Urinary bladder (tissue), 4 donors: Measurements from ENCODE around the gene MAPK8IP2. TPM values are rescaled to one million over a fixed set of nuclear protein-coding genes. Genes with fewer than 3 reads are reported as not detected.

ENCODE experiments used
- DNase-seq: peaks from one replicate; pipeline ENCODE4 v3.0.0-alpha.2; 2015; ENCODE audit errors: extremely low spot score
- H3K27ac ChIP-seq: one replicate; pipeline ENCODE4 v1.5.1; 2013; ENCODE audit warnings: low read depth, mild to moderate bottlenecking, moderate library complexity
- H3K36me3 ChIP-seq: one replicate; pipeline ENCODE4 v1.6.1; 2013; ENCODE audit warnings: mild to moderate bottlenecking, moderate library complexity; ENCODE audit not compliant: insufficient read depth
- H3K4me1 ChIP-seq: one replicate; pipeline ENCODE4 v1.6.1; 2013; ENCODE audit warnings: mild to moderate bottlenecking, moderate library complexity; ENCODE audit not compliant: insufficient read depth
- H3K4me3 ChIP-seq: one replicate; pipeline ENCODE4 v1.5.1; 2013; ENCODE audit warnings: low read depth, low read length
- WGBS: extraction: QIAGEN DNeasy Blood & Tissue Kit; methylation state at CpG from one replicate; pipeline ENCODE4 v1.1.7; 2013; 5-methylcytosine and 5-hydroxymethylcytosine counted together
- polyA plus RNA-seq: library from polyadenylated mRNA; stranded (reverse); fragments of 200-250 nt; gene quantifications from one replicate; pipeline ENCODE4 v1.2.3, GENCODE V29; 2013
- total RNA-seq: library from RNA; depleted of rRNA; stranded (reverse); fragments of >200 nt; gene quantifications from one replicate; pipeline ENCODE4 v1.2.3, GENCODE V29; 2014
- donor health status: healthy with polysubstance abuse.
- donor health status: healthy.

Gene MAPK8IP2
- total and polyA plus RNA-seq, 2 donors: 1.2 to 1.6 TPM

DNA sequence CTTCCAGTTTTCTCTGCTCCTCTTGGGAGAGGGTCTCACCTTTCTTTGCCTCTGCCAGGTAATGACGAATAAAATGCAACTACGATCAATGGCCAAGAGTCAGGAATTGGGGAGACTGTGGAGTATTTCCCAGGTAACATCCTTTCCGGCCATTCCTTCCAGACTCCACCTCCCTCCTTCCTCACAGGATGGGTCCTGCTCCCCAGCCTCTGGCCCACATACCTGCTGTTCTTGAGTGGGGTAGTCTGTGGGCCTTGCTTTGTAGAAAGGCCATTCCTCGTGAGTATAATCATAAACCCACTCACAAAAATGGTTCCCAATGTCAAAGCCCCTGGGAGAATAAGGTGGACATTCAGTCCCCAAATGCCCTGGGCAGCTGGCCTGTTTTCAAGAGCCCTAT is 20.8 kb upstream of the MAPK8IP2 start:
- Histone ChIP-seq H3K36me3 (no peaks in the 10 kb centered on the region), H3K4me1 (no peaks in the 10 kb centered on the region), H3K27ac (no peak overlapping the region), H3K4me3 (no peak overlapping the region)
- 95% methylated on average over 4 of the region's 4 CpGs for WGBS
- DNase-seq: no peak

DNA sequence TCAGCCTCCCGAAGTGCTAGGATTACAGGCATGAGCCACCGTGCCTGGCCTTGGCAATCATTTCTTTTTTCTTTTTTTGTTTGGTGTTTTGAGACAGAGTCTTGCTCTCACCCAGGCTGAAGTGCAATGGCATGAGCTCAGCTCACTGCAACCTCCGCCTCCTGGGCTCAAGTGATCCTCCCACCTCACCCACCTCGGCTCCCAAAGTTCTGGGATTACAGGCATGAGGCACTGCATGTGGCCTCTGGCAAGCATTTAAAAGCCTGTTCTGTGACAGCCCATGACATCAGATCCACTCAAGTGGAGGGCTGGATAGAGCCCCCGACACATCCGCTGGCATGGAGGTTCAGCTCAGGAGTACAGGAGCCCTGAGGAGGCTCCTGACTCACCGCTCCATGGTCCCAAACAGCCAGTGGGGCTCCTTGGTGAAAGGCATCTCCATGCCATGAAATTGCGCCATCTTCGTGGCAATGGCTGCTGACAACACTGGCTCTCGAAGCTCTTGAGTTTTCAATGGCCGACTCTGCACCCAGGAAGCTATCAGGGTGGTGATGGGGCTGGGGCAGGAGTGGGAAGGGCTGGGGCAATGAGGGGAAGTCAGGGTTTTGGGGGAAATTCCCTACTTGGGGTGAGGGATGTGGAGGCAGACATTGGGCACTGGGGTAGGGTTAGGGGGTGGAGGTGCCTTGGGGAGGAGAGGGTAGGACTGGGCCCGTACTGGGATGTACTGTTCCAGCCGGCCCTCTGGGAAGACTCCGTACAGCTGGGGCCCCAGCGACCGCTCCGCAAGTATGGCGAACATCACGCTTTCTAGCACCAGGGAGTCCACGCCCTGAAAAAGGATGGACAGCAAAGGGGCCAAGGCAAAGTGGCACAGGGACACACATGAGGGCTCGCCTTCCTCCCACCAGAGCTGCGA is 19.3 kb upstream of the MAPK8IP2 start:
- Histone ChIP-seq H3K27ac (no peak overlapping the region), H3K4me1 (no peaks in the 10 kb centered on the region), H3K4me3 (peak overlapping the region; percentile 82), H3K36me3 (no peaks in the 10 kb centered on the region)
- 94% methylated on average over 22 of the region's 22 CpGs for WGBS
- DNase-seq: no peak

DNA sequence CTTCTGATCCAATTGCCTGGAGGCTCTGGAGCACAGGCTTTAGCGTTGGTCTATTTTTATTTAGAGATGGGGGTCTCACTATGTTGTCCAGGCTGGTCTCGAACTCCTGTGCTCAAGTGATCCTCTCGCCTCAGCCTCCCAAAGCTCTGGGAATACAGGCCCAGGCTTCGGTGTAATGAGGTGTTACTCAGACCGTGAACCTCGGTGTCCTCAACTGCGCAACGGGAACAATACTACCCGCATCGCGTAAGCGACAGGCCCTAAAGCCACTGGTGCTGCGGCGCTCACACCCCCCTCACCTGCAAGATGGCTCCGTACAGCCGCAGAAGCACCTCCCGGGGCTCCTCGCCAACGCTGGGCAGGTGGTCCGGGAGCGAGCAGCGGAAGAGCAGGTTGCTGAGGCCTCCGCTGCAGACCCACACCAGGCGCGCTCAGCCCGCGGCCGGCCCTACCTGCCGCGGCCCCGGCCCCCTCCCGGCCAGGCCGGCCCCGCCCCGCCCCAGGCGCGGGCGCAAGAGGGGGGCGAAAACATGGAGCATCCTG is 18.6 kb upstream of the MAPK8IP2 start:
- H3K27ac ChIP-seq: peak overlapping the region; percentile 89
- WGBS: 7% methylated on average over 39 of the region's 39 CpGs
- H3K4me1 ChIP-seq: no peaks in the 10 kb centered on the region
- H3K36me3 ChIP-seq: no peaks in the 10 kb centered on the region
- DNase-seq: no peak
- peak overlapping the region; percentile 82 for H3K4me3 ChIP-seq

DNA sequence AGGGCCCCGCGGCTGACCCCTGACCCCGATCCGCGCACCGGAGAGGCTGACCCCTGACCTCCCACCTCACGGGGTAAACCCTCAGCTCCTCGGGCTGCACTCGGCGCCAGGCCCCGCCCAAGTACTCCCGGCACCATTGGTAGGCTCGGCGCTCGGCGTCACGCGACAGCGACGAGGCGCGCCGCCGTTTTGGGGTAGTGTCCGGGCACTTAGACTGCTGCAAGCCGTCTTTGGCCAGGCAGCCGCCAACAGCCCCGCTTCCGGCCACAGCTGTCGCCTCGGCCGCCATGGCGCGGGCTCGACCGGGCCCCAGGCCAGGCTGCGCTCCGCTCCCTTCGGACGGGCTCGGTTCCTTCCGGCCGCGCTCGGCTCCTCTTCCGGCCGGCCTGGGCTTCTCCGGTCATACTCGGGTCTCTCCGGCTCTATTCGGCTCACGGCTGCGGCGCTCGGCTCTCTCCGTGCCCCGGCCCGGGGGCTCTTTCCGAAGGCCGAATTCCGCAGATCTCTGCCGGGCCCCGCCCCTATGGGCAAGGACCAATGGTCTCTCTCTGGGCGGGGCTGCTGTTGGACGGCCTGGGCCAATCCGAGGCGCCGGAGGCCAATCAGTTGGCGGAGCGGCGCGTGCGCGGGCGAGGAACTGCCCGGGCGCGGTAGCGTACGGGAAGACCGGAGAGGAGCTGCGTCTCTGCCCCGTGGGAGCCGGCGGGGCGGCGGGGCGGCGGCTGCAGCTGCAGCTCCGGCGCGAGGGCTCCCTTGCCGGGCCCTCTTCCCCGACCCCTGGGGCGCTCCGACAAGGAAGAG is 17.9 kb upstream of the MAPK8IP2 start, which contains the start of gene CHKB:
Gene CHKB (minus strand): TSS at position 357 of the 801 bp plus-strand sequence. CDS start 68 bp downstream, at position 289.
- no peaks in the 10 kb centered on the region for H3K4me1 ChIP-seq
- peak; percentile 95 for DNase-seq
- peak within 1 kb of the TSS; percentile 82 for H3K4me3 ChIP-seq
- no peaks in the 10 kb centered on the region for H3K36me3 ChIP-seq
- under 1% methylated on average over 96 of the region's 96 CpGs for WGBS
- H3K27ac ChIP-seq: peak within 1 kb of the TSS; percentile 89

DNA sequence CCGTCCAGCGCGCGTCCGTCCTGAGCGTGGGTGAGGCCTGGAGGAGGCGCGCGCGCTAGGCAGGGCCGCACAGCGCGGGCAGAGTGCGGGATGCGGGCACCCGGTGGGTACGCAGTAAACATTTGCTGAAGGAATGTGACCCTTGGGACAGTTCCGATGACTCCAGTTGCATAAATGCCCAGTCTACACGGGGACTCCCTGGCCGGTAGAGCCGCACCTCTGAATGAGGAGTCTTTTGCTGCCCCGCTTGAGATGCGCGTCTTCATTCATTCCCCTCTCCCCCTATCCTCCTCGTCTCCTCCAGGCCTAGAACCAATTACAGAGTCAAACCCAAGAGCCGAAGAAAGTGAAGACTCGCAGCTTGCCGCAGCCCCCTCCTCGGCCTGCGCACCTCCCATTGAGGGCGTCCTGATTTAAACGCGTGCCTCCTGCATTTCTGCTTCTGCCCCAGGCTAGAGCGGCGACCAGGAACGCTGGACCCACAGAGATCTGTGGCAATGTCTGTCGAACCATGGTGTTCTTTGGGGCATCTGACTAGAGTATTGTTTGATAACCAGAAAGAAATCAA is 17.2 kb upstream of the MAPK8IP2 start:
- peak overlapping the region; percentile 55 for H3K4me3 ChIP-seq
- 5% methylated on average over 37 of the region's 37 CpGs for WGBS
- H3K4me1 ChIP-seq: no peaks in the 10 kb centered on the region
- H3K36me3 ChIP-seq: no peaks in the 10 kb centered on the region
- no peak for DNase-seq
- H3K27ac ChIP-seq: no peak overlapping the region

DNA sequence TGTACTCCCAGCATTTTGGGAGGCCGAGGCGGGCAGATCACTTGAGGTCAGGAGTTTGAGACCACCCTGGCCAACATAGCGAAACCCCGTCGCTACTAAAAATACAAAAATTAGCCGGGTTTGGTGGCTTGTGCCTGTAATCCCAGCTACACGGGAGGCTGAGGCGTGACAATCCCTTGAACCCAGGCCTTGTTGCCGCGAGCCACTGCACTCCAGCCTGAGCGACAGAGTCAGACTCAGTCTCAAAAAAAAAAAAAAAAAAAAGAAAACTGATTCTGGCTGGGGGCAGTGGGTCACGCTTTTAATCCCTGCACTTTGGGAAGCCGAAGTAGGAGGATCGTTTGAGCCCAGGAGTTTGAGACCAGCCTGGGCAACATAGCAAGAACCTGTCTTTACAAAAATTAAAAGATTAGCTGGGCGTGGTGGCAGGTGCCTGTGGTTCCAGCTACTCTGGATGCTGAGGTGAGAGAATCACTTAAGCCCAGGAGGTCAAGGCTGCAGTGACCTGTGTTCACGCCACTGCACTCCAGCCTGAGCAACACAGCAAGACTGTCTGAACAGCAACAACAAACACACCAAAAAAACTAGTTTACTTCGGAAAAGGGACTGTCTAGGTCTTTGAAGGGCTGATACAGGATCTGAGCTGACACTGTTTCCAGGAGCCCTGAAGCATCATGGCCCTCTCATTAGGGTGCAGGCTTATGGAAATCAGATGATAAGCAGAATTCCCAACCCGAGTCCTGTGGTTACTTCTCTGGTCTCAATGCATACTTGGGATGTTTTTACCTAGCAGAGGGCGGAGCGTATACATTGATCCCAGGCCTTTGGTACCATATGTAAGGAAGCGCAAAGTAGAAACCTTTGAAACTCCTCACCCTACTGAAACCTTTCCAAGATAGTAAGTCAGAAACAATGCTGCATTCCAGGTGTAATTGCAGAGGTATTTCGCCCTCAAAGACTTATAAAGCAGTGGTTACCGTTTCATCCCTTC is 16.2 kb upstream of the MAPK8IP2 start:
- Histone ChIP-seq H3K4me3 (no peak overlapping the region), H3K36me3 (no peaks in the 10 kb centered on the region), H3K4me1 (no peaks in the 10 kb centered on the region), H3K27ac (no peak overlapping the region)
- no peak for DNase-seq
- WGBS: 94% methylated on average over 23 of the region's 23 CpGs

DNA sequence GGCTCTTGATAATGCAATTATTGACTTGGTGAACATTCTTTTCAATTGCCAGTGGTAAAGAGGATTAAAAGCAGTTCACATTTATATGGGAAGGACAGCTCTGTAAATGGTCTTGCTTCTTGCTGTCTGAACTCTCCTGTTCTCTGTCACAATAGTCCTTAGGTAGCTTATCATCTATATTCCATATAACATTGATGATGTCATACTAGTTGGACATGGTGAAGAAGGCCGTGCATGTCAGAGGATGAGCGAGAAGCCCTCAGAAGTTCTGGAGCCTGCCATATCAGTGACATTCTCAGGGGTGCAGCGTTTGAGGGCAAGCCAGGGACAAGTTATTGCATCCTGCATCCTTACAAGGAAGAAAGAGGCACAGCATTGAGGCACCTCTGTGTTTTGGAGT is 15.4 kb upstream of the MAPK8IP2 start:
- H3K27ac ChIP-seq: no peak overlapping the region
- H3K36me3 ChIP-seq: no peaks in the 10 kb centered on the region
- no peak overlapping the region for H3K4me3 ChIP-seq
- no peaks in the 10 kb centered on the region for H3K4me1 ChIP-seq
- 85% methylated on average over 3 of the region's 3 CpGs for WGBS
- no peak for DNase-seq

DNA sequence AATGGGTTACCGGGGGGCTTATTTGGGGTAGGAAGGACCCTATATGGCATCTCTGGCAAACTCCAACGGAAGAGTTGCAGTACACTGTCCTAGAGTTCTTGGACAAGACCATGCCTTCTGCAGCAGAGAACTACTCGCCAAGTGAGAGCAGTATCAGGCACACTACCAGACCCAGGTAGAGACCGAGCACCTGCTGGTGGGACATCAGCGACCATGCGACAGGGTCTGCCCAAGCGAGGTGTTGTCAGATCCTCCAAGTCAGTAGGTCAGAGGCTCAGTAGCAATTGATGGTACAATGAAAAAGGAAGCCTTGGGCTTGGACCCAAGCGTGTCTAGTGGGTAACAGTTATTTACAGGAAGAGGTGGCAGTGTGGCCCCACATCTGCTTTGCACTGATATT is 14.8 kb upstream of the MAPK8IP2 start:
- no peak overlapping the region for H3K27ac ChIP-seq
- WGBS: 93% methylated on average over 8 of the region's 8 CpGs
- no peaks in the 10 kb centered on the region for H3K36me3 ChIP-seq
- no peak for DNase-seq
- H3K4me3 ChIP-seq: no peak overlapping the region
- no peaks in the 10 kb centered on the region for H3K4me1 ChIP-seq

DNA sequence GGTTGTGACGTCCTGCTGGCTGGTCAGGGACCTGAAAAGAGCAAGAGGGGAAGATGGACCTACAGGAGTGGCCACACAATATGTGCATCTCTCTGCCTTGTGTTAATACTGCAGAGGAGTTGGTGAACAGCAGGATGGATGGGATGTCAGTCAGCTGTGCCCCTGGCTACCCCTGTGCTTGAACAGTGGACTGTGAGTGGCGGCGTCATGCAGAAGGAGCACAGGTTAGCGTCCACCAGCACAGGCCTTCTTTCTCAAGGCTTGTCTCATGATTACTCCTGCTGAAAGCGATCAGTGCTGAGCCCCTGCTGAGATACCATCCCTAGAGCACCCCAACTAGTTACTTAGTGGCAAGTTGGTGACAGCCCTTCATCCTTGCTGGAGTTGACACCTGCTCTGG is 14.2 kb upstream of the MAPK8IP2 start:
- no peaks in the 10 kb centered on the region for H3K36me3 ChIP-seq
- H3K4me1 ChIP-seq: no peaks in the 10 kb centered on the region
- no peak for DNase-seq
- no peak overlapping the region for H3K27ac ChIP-seq
- no peak overlapping the region for H3K4me3 ChIP-seq
- 88% methylated on average over 5 of the region's 5 CpGs for WGBS

DNA sequence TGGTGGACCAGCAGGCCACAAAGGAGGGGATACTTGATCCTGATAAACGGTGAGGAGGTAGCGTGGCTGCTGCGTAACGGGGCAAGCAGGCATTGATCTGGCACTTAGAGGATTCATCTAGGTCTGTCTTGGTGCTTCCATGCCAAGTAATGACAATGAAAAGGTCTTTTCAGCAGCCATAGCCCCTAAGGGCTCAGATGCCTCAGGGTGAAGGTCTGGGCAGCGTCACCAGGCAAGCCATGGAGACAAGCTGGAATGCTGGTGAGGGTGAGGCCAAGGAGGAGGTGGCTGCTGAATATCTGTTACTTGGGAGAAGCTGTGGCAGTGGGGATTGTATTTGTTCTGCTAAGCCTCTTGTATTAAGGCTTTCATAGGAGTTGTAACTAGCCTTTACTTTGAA is 13.2 kb upstream of the MAPK8IP2 start:
- Histone ChIP-seq H3K27ac (no peak overlapping the region), H3K4me1 (no peaks in the 10 kb centered on the region), H3K36me3 (no peaks in the 10 kb centered on the region), H3K4me3 (no peak overlapping the region)
- DNase-seq: no peak
- 92% methylated on average over 5 of the region's 5 CpGs for WGBS

DNA sequence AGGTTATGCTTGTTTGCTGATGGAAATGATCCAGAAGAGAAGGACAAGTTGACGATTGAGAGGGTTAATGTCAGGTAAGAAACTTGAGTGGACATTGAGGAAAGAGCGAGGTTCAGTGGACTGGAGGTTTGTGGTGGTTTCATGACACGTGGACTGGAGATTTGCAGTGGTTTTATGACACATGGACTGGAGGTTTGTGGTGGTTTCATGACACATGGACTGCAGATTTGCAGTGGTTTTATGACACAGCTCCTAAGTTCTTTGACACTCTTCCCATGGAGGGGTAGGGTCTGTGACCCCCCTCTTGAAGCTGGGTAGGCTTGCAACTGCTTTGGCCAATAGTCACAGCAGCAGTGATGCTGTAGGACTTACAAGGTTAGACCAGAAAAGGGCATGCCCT is 5.4 kb upstream of the MAPK8IP2 start:
- no peak for DNase-seq
- 86% methylated on average over 3 of the region's 3 CpGs for WGBS
- H3K4me3 ChIP-seq: no peak overlapping the region
- no peaks in the 10 kb centered on the region for H3K36me3 ChIP-seq
- peaks cover under 1% of the 10 kb centered on the region for H3K4me1 ChIP-seq
- H3K27ac ChIP-seq: no peak overlapping the region

DNA sequence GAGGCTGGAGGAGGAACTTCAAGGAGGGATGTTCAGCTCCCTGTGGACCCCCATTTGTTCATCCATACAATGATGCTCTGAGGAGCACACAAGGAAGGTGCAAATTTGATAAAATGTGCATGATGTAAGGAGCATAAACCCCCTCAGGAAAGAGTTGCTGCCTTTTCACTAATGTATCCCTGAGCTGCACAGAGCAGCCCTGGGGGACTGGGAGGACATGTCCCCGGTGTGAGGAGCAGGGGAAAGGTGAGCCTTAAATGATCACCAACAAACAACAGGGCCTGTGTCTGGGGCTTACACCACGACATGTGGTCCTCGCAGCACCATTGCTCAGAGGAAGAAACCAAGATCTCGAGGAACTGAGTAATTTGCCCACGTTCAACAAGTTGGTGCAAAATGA is 3.5 kb upstream of the MAPK8IP2 start:
- H3K27ac ChIP-seq: no peak overlapping the region
- 86% methylated on average over 5 of the region's 5 CpGs for WGBS
- H3K4me1 ChIP-seq: peaks cover 2% of the 10 kb centered on the region
- H3K4me3 ChIP-seq: no peak overlapping the region
- H3K36me3 ChIP-seq: no peaks in the 10 kb centered on the region
- DNase-seq: no peak
